ENCODE data around the gene TAGLN. TPM values are rescaled to one million over a fixed set of nuclear protein-coding genes. Genes with fewer than 3 reads are reported as not detected.

Gene TAGLN
- total RNA-seq, 4 donors from 2014 or later, result 1,588 to 9,854 (median 3,936) TPM

- no peak for TF ChIP-seq POLR2A (IDR thresholded peaks at IDR 0.05)
- TF ChIP-seq, protein P1, sequence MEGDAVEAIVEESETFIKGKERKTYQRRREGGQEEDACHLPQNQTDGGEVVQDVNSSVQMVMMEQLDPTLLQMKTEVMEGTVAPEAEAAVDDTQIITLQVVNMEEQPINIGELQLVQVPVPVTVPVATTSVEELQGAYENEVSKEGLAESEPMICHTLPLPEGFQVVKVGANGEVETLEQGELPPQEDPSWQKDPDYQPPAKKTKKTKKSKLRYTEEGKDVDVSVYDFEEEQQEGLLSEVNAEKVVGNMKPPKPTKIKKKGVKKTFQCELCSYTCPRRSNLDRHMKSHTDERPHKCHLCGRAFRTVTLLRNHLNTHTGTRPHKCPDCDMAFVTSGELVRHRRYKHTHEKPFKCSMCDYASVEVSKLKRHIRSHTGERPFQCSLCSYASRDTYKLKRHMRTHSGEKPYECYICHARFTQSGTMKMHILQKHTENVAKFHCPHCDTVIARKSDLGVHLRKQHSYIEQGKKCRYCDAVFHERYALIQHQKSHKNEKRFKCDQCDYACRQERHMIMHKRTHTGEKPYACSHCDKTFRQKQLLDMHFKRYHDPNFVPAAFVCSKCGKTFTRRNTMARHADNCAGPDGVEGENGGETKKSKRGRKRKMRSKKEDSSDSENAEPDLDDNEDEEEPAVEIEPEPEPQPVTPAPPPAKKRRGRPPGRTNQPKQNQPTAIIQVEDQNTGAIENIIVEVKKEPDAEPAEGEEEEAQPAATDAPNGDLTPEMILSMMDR (IDR thresholded peaks at IDR 0.05), result no peak
- peak in 1 of 2 donors; percentile 20 for DNase-seq
- H3K9me3 ChIP-seq, result no peaks in the 10 kb centered on the region
- peaks cover 13 to 19% of the 10 kb centered on the region in 2 donors for H3K4me1 ChIP-seq
- H3K27me3 ChIP-seq, result no peaks in the 10 kb centered on the region
- H3K27ac ChIP-seq, result peak overlapping the region in 1 of 2 donors; percentile 94
- no peaks in the 10 kb centered on the region for H3K36me3 ChIP-seq
- intact Hi-C loops (cut with DNase I; ENCODE audit: low total_unique reads), result loop anchor here (5.0 to 10.0 kb wide), 2 partner anchors 43 to 431 kb away; partner anchors contain the start of gene APOA5
- H3K4me3 ChIP-seq, result no peak overlapping the region
Measured at GRCh38 chr11:117225553-117226170, 26.5 kb downstream of the TAGLN start.

DNA sequence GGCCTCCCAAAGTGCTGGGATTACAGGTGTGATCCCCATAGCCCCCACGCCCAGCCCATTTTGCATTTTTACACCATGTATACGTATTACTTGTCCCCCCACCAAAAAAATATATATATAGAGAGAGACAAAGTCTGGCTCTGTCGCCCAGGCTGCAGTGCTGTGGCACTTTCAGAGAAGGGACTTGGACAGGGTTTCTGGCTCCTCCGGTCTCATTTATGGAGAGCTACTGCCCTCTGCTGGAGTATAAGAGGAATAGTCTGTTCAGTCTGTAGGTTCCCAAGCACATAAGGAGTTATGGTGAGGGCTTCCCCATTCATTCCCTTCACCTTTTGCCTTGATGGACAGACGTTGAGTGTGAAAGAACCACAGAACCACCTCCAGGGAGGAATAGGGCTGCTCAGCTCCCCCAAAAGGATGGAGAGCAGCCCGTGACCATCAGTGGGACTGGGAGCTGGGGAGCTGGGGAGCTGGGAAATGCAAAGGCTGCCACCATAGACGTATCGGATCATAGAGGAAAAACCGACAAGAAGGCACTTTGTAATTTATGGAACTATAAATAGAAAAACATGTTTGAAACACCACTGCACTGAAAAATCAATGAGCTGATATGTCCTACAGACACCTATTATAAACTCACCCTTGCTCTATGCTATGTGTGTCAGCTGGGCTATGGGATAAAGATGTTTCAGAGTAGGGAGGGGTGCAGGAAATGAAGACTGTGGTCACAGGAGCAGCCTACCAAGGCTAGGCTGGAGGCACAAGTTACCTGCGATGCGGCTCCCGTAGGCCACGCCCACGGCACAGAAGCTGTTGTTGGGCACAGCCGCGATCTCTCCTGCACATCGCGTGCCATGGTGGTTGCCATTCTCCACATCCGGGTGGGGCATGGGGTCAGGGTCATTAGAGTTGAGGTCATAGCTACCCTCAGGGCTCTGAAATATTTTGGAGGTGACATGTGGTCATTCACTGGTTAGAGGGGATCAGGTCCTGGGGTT lies 27.5 kb downstream of the TAGLN start:
- Histone ChIP-seq H3K27ac (no peak overlapping the region), H3K27me3 (no peaks in the 10 kb centered on the region), H3K9me3 (no peaks in the 10 kb centered on the region), H3K4me3 (no peak overlapping the region), H3K4me1 (peaks cover 3 to 10% of the 10 kb centered on the region in 2 donors), H3K36me3 (no peaks in the 10 kb centered on the region)
- intact Hi-C loops (cut with DNase I; ENCODE audit: low total_unique reads), result loop anchor here (5.0 to 10.0 kb wide), 2 partner anchors 44 to 432 kb away; partner anchors contain the start of gene APOA5
- DNase-seq, result peak in 1 of 2 donors; percentile 59
- no peak for TF ChIP-seq POLR2A (IDR thresholded peaks at IDR 0.05)
- TF ChIP-seq, protein P1 (IDR thresholded peaks at IDR 0.05), result peak; percentile 75 to 93 (median 86)

- DNase-seq, result peak in 1 of 2 donors; percentile 14
- H3K9me3 ChIP-seq, result no peaks in the 10 kb centered on the region
- H3K4me3 ChIP-seq, result no peak overlapping the region
- intact Hi-C loops (cut with DNase I; ENCODE audit: low total_unique reads), result loop anchor here (5.0 to 10.0 kb wide), 2 partner anchors 46 to 433 kb away; partner anchors contain the start of gene APOA5
- no peaks in the 10 kb centered on the region for H3K36me3 ChIP-seq
- TF ChIP-seq POLR2A (IDR thresholded peaks at IDR 0.05), result no peak
- TF ChIP-seq, protein P1 (IDR thresholded peaks at IDR 0.05), result no peak
- peaks cover 0 to 3% of the 10 kb centered on the region in 2 donors for H3K4me1 ChIP-seq
- H3K27me3 ChIP-seq, result no peaks in the 10 kb centered on the region
- H3K27ac ChIP-seq, result no peak overlapping the region
Measured at GRCh38 chr11:117228091-117228490, 28.9 kb downstream of the TAGLN start.

- H3K4me3 ChIP-seq, result no peak overlapping the region
- no peak overlapping the region for H3K27ac ChIP-seq
- TF ChIP-seq POLR2A (IDR thresholded peaks at IDR 0.05), result no peak
- TF ChIP-seq, protein P1 (IDR thresholded peaks at IDR 0.05), result no peak
- intact Hi-C loops (cut with DNase I; ENCODE audit: low total_unique reads), result loop anchor here (5.0 to 10.0 kb wide), 2 partner anchors 47 to 435 kb away; partner anchors contain the start of gene APOA5
- H3K9me3 ChIP-seq, result no peaks in the 10 kb centered on the region
- no peak for DNase-seq
- H3K27me3 ChIP-seq, result no peaks in the 10 kb centered on the region
- H3K36me3 ChIP-seq, result no peaks in the 10 kb centered on the region
- H3K4me1 ChIP-seq, result no peaks in the 10 kb centered on the region
Measured at GRCh38 chr11:117229411-117229810, 30.2 kb downstream of the TAGLN start.

All from uterus (tissue), 4 donors.